Brain pericyte (primary cell): ENCODE measurements around the gene ZNF184.
A peak's percentile ranks its signal among the peaks of the same experiment; 100 is the strongest.

Experiments used
- DNase-seq: peaks from one replicate; pipeline ENCODE4 v3.0.0-alpha.2; 2012; ENCODE audit warnings: low read depth, low spot score

Gene ZNF184

DNA sequence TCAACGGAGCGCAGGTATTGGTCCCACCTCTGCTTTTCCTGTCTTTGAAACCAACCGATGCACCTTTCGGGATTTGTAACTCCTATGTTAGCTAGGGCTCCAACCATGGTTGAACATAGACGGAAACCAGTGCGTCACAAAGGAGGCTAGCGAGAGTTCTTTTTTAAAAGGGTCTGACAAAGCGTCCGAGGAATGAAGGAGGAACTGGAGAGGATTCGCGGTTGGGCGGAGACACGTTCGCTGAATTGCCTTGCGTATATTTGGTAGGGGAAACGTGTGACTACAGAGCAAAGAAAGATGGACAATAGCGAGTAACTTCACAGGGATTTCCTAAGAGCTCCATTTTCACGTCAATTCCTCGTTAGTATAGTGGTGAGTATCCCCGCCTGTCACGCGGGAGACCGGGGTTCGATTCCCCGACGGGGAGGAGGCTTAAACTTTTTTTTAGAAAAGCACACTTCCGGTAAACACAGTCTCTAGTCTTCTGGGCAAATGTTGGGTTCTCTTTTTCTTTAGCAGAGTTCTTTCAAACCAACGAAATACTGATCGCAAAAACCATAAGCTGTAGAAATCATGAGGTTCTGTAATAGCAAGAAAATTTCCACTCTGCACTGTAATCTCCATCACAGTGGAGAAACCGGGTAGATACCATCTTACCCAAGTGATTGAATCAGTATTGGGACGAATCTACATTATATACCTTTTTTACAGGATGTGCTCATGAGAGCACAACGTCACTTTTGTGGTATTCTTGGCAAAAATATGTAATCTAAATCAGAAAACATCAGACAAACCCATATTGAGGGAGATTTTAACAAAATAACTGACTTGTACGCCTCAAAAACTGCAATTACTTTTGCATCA lies 6.6 kb upstream of the ZNF184 start:
- DNase-seq = peak; percentile 81

DNA sequence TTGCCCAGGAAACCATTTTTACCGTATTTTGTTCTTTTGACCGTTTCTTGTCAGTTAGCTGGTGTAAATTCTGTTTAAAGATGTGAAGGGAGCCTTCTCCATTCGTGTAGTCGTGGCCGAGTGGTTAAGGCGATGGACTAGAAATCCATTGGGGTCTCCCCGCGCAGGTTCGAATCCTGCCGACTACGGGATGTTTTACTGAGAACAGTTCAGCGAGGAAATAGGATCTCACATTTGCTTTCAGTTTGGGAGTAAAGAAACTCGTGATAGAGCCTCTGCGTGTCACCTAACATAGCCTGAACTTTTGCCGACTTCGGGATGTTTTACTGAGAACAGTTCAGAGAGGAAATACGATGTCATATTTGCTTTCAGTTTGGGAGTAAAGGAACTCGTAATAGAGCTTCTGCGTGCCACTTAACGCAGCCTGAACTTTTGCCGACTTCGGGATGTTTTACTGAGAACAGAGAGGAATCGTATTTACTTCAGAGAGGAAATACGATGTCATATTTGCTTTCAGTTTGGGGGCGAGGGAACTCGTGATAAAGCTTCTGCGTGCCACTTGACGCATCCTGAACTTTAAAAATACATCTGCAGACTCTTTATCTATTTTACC lies 5.9 kb upstream of the ZNF184 start:
- peak; percentile 68 for DNase-seq

DNA sequence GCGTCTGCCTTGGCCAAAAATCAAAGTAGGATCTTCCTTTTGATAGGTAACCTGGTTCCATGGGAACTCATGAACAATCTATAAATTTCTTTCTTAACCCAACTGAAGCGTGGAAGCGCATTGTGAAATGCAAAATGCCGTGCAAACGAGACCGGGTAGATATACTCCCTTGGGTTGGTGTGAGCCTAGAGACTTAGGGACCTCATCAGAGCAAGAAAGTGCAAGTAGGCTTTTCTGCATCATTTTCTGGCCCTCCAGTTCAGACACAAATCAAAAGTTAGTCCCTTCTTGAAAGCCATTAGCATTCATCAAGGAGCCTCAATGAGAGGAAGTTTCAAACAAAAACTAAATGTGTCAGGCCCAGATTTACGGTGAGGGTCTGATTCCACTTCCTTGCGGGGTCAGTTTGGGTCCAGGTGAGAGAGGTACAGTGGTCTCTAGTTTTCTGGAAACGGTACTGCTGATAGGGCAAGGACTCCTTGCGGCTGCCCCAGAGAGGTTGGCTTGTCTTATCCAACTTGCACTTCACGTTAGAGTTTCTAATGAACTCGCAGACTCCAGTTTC lies 5.3 kb upstream of the ZNF184 start:
- DNase-seq = peak; percentile 10

DNA sequence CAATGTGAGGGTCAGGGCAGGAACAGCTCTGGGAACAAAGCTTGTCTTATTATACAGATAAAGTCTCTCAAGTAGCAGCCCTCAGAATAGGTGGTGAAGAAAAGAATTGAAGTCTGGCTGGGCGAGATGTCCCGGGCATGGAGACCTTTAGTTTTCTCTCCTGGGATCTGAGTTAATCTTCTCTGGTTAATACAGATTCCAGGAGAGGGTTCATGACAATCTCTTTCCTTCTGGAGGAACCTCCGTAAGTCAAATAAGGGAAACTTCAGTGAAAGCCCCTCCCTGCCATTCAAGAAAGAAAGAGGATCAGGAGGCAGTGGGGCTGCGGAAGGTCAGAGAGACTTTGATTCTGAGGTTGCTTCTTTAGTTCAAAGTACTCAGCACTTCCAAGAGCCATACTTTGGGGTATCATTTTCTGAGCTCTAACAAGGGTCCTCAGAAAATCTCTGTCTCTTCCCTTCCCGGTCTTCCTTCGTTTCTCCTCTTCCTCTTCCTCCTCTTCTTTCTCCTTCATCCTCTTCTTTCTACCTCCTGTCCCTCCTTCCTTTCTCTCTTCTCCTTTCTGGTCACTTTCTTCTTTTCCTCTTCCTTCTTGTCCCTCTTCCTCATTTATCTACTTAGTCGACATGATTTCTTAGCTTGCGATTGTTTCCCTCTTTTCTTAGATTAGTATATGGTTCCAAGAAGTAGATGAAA lies 4.6 kb upstream of the ZNF184 start:
- no peak for DNase-seq

DNA sequence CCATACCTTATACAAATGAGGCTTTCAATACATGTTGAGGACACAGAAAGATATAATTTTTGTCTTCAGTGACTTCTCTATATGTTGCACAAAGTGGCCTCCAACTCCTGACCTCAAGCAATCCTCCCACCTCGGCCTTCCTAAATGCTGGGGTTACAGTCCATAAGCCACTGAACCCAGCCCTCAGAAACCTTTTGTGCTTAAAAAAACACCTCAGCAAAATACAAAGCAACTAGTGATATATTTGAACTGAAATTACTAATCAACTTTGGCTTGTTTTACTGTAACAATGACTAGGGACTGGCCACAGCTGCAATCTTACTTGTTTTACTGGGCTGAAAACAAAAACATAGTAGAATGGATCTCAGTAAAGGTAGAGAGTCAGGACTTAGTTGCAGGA lies 3.2 kb upstream of the ZNF184 start:
- no peak for DNase-seq

DNA sequence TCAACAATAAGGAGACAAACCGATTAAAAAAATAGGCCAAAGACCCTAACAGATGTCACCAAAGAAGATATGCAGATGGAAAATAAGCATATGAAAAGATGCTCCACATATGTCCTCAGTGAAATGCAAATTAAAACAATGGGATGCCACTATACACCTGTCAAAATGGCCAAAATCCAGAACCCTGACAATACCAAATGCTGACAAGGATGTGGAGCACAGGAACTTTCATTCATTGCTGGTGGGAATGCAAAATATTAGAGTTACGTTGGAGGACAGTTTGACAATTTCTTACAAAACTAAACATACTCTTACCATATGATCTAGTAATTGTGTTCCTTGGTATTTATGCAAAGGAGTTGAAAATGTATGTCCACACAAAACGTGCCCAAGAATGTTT lies 1.8 kb upstream of the ZNF184 start:
- no peak for DNase-seq

DNA sequence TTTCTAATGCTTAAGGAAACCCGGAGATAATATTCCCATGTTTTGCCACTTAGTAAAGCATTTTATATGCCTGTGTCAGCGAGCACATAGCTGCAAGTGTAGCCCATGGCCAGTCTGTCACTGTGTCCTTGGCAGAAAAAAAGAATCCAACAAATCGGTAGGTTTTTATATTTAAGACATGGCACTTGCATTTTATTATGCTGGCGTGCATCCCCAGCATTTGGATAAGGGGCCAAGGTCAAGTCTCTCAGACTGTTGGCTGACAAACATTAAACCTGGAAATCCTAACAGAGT lies 1.2 kb upstream of the ZNF184 start:
- DNase-seq = no peak

DNA sequence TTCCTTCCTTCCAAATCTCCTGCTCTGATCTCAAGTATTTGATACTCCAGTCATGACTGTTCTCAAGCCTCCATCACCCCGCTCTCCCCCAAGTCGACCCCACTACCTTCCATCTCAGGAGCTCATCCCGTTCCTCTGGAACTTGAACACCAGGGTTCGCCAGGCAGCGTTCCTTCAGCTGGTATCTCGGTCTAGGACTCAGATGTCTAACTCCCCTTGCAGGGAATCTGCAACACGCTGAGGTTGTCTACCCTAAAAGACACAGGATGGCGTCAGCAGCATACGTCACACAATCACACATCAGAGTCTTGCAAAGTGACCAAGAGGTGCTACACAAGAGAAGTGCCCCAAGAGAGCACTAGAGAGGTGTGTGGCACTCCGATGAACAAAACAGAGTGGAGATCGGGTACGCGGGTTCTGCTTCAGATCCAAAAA lies 706 bp downstream of the ZNF184 start:
- DNase-seq = peak; percentile 21

DNA sequence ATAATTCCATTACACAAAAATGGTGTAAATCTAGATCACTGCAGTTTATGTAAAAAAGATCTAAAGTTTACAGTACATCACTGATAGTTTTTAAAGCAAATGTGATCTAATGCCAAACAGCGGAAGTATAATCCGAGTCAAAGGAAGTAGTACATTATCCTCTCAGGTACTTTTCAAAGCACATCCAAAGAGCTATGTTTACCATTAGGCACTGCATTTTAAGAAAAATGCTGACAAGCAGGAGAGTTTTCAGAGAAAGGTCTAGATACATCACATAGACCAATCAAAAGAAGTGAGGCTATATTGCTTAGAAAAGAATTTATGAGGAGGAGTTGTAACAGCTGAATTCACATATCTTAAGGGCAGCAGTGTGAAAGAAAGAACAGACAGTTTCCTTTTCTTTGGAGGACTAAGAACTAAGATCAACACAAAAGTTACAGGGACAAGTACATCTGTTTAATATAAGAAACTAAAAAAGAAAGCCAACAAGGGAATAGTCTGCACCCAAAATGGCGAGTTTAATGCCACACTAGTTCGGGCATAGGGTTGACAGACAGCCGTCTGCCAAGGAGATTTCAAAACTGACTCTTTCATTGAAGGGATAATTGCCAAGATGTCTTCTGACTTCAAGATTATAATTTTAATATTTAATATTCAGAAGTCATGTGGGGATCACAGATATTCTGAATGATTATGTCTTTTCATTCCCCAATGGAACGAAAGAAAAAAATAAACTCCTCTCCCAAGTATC lies 1.4 kb downstream of the ZNF184 start:
- no peak for DNase-seq

DNA sequence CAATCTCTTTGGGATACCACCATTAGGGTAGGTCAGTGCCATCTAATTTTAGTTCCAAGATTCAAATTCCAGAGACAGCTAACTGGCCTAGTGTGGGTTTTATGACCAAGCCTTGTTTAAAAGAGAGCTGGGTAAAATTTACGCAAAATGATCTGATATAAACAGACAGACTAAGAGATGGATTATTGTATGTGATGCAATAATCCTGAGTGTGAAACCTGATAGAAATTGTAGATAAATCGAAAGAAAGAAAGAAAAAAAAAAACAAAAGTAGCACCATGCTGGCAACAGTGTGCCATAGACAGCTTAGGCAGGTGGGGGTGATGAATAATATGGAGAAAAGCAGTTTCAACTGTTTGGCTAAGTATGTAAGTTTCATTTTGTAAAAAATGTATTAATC lies 2.9 kb downstream of the ZNF184 start:
- DNase-seq = no peak

DNA sequence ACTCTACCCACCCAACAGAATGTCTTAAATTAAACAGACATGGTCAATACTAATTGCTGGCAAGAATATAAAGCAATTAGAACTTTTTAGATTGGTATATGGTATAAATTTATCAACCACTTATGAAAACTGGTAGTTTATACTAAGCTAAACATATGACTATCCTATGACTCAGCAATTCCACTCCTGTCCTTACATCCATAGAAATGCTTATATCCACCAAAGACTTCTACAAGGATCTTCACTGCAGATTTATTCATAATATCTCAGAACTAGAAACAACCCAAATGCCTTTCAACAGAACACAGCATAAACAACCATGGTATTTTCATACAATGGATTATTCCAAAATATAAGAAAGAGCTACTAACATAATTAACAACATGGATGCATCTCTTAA lies 4.6 kb downstream of the ZNF184 start:
- DNase-seq = no peak

DNA sequence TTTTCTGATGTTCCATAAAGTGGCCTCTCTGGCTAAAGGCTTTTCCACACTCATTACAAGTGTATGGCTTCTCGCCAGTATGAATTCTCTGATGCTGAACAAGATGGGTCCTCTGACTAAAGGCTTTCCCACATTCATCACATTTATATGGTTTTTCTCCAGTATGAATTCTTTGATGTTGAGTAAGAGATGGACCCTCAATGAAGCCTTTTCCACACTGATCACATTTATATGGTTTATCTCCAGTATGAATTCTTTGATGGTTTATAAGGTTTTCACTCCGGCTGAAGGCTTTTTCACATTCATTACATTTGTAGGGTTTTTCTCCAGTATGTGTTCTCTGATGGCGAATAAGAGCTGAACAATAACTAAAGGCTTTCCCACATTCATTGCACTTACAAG lies 20.4 kb downstream of the ZNF184 start:
- DNase-seq = no peak

DNA sequence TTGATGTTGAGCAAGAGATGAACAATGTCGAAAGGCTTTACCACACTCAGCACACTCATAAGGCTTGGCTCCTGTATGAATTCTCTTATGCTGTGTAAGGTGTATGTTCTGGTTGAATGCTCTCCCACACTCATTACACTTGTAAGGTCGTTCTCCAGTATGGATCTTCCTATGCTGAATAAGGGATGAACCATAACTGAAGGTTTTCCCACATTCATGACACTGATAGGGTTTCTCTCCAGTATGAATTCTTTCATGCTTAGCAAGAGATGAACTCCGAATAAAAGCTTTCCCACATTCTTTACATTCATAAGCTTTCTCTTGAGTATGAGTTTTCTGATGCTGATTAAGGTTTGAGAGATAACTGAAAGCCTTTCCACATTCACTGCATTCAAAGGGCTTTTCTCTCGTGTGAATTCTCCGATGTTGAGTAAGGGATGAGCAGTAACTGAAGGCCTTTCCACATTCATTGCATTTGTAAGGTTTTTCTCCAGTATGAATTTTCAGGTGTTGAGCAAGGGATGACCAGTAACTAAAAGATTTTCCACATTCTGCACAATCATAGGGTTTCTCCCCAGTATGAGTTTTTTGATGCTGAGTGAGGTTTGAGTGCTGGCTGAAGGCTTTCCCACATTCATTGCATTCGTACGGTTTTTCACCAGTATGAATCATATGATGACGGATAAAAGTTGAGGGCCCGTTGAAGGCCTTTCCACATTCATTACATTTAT lies 21.1 kb downstream of the ZNF184 start:
- DNase-seq = no peak

DNA sequence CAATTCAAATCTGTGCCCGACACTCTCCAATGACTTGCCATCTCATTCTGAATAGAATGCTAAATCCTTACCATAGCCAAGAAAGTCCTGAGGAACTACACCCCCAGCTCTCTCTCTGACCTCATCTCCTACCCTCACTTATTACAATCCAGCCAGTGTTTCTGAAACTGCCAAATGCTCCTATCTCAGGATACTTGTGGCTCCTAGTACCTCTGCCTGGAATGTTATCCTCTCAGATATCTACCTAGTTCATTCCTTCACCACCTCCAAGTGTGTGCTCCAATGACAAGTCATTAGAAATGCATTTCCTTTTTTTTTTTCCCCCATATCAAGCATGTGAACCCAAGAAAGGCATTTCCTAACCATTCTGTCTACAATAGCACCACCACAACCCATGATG lies 24.4 kb downstream of the ZNF184 start:
- DNase-seq = no peak

DNA sequence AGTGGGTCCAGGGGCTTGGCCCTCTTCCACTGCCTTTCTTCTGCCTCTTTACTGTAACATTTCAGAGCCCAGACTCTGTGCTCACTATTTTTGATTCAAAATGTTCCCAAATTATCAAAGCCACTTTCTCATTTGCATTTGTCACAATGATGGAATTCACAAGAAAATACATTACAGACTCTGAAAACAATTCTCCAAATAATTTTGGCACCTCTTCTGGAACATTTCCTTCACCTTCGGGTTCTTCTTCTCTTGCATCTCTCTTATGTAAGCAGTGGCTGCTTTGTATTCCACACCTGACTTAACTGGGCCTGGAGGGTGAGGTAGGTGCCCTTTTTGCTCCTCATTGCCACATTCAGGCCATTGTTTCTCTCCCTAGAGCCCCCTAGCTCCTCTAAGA lies 30.0 kb downstream of the ZNF184 start:
- DNase-seq = no peak

DNA sequence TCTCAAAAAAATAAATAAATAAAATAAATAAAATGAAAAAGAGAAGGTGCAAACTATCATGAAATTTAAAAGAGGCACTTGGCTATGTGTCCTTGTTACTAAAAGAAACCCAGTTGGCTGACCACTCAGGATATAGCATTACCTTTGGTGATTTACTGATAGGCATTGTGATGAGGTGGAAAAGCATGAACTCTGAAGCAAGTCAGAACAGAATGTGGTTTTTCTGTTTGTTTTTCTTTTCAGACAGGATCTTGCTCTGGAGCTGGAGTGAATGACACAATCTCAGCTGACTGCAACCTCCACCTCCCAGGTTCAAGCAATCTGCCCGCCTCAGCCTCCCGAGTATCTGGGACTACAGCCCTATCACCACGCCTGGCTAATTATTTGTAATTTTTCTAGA lies 31.9 kb downstream of the ZNF184 start:
- DNase-seq = no peak

DNA sequence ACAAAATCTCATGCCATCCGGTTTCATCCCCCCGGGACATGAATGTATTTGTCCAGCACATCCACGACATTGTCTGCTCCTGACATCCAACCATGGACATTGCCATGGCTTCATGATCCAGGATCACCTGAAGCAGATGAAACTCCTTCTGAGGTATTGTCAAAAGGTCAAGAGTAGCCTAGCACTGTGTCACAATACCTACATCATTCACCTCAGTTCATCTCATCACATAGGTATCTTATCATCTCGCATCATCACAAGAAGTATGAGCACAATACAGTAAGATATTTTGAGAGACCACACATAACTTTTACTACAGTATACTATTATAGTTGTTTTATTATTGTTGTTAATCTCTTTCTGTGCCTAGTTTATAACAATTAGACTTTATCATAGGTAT lies 33.5 kb downstream of the ZNF184 start:
- no peak for DNase-seq

DNA sequence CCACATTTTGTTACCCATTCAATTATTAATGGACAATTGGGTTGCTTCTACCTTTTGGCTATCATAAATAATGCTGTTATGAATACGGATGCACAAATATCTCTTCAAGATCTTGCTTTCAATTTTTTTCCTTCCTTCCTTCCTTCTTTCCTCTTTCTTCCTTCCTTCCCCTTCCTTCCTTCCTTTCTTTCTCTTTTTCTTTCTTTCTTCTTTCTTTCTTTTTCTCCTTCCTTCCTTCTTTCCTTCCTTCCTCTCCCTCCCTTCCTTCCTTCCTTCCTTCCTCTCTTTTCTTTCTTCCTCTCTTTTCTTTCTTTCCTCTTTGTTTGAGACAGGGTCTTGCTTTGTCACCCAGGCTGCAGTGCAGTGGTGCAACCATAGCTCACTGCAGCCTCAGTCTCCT lies 39.2 kb downstream of the ZNF184 start:
- no peak for DNase-seq

DNA sequence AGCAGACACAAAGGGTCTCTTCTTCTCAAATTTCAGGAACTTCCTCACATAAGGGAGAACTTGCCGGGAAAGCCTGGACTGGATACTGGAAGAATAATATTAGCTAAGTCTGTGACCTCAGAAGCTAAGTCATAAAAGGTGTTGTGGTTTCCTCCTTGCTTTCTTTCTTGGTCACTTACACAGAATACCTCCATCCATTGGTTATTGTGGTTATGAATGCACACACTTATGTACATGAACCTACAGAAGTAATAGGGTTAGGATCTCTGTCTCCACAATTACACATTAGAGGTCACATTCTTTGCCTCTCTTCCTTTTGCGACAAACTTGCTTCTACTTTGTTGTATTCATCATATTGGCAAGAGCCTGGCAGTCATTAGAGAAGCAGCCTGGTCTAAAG lies 43.9 kb downstream of the ZNF184 start:
- no peak for DNase-seq

DNA sequence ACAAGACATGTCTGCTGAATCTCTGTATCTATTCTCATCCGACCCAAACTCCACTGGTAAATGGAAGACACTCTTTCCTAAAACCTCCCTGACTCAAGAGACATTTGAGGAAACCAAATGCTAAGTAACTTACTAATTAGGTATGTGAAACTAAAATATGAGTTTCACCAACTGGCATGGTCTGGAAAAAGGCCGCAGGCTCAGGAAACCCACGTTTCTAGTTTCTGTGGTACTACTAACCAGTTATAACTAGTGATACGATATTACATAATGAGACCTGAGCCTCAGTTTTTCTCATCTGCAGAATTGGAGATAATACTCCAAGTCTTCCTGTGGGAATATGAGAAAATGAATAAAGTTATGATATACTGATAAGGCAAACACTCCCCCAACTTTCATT lies 44.4 kb downstream of the ZNF184 start:
- DNase-seq = no peak

DNA sequence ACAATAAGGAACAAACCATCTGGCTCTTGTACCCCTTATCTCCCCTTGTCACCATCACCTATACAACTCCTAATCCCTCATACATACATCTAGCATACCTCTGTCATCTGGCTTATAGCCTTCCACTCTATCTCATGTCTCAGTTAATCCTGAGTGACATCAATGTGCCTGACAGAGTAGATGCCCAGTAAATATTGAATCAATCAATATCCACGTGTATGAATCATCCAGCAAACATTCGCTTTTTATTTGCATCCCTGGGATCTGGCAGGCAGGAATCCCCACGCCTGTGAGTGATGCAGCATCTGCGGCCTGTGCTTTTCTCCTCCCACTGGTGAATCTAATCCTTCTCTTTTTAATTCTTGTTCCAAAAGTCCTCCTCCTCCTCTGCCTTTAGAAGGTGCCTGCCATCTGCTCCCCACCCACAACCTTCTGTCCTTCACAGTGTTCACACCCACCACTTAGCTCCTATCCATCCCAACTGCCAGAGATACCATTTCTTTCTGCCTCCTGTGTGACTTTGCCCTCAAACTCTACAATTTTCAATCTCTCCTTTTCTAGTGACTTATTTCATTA lies 46.8 kb downstream of the ZNF184 start:
- no peak for DNase-seq
